GM23338 (cell line): ENCODE measurements around the gene RCE1. TPM values are rescaled to one million over a fixed set of nuclear protein-coding genes. Genes with fewer than 3 reads are reported as not detected.

Experiments
- ATAC-seq: fragments of 200-7000 bp; cut with Tn5 transposase; 3 replicates; pipeline ENCODE4 v1.9.1; 2020
- DNase-seq: peaks from one replicate; pipeline ENCODE4 v3.0.0-alpha.2; 2015; ENCODE audit warnings: low spot score
- H2AFZ ChIP-seq: fragments of 200-600 bp; sonication (generic); 2 replicates; pipeline ENCODE4 v1.8.0; 2016; ENCODE audit warnings: antibody characterized with exemption, mild to moderate bottlenecking, moderate library complexity
- H3F3A ChIP-seq: fragments of 200-600 bp; sonication (generic); replicated peaks from 2 replicates; pipeline ENCODE4 v1.8.0; 2017; ENCODE audit warnings: antibody characterized with exemption, mixed run types, low read depth
- H3K27ac ChIP-seq: fragments of 200-600 bp; sonication (generic); 2 replicates; pipeline ENCODE4 v1.6.1; 2016; ENCODE audit warnings: low read depth
- H3K27me3 ChIP-seq: fragments of 200-600 bp; sonication (generic); 2 replicates; pipeline ENCODE4 v1.8.0; 2016; ENCODE audit warnings: mild to moderate bottlenecking, mixed run types, moderate library complexity; ENCODE audit not compliant: insufficient read depth
- H3K36me3 ChIP-seq: fragments of 200-600 bp; sonication (generic); 2 replicates; pipeline ENCODE4 v1.8.0; 2016; ENCODE audit warnings: mild to moderate bottlenecking; ENCODE audit not compliant: insufficient read depth
- H3K4me1 ChIP-seq: fragments of 200-600 bp; sonication (generic); 2 replicates; pipeline ENCODE4 v1.8.0; 2016; ENCODE audit warnings: mild to moderate bottlenecking, moderate library complexity; ENCODE audit not compliant: insufficient read depth
- H3K4me2 ChIP-seq: fragments of 200-600 bp; sonication (generic); 2 replicates; pipeline ENCODE4 v1.7.1; 2017; ENCODE audit warnings: mixed run types
- H3K4me3 ChIP-seq: fragments of 200-600 bp; sonication (generic); 2 replicates; pipeline ENCODE4 v1.6.1; 2016; ENCODE audit warnings: mixed run types
- H3K79me2 ChIP-seq: fragments of 200-600 bp; sonication (generic); replicated peaks from 2 replicates; pipeline ENCODE4 v1.8.0; 2017; ENCODE audit warnings: mild to moderate bottlenecking; ENCODE audit not compliant: insufficient read depth
- H3K9me2 ChIP-seq: fragments of 200-600 bp; sonication (generic); 2 replicates; pipeline ENCODE4 v1.8.0; 2017; ENCODE audit not compliant: insufficient read depth
- H4K20me1 ChIP-seq: fragments of 200-600 bp; sonication (generic); replicated peaks from 2 replicates; pipeline ENCODE4 v1.8.0; 2017; ENCODE audit warnings: mild to moderate bottlenecking; ENCODE audit not compliant: insufficient read depth
- H3K27ac Mint-ChIP-seq: 2 replicates; pipeline ENCODE4 v1.8.0; 2020; ENCODE audit warnings: inconsistent platforms, mild to moderate bottlenecking, moderate library complexity, mixed read lengths
- H3K27me3 Mint-ChIP-seq: 3 replicates; pipeline ENCODE4 v1.8.0; 2022; ENCODE audit warnings: low read depth, mild to moderate bottlenecking, moderate library complexity, mixed read lengths, inconsistent platforms; ENCODE audit not compliant: insufficient read depth, poor library complexity
- H3K36me3 Mint-ChIP-seq: 3 replicates; pipeline ENCODE4 v1.8.0; 2021; ENCODE audit warnings: low read depth, mild to moderate bottlenecking, inconsistent platforms, moderate library complexity, mixed read lengths
- H3K4me1 Mint-ChIP-seq: 3 replicates; pipeline ENCODE4 v1.8.0; 2020; ENCODE audit warnings: mild to moderate bottlenecking, inconsistent platforms, mixed read lengths
- H3K4me3 Mint-ChIP-seq: 3 replicates; pipeline ENCODE4 v1.8.0; 2021; ENCODE audit warnings: moderate library complexity, mild to moderate bottlenecking, inconsistent platforms, mixed read lengths
- H3K9me3 Mint-ChIP-seq: 3 replicates; pipeline ENCODE4 v1.8.0; 2020; ENCODE audit warnings: moderate library complexity, mild to moderate bottlenecking, inconsistent platforms, mixed read lengths
- CREB1 ChIP-seq: fragments of 250-450 bp; sonication (Bioruptor Pico); IDR thresholded peaks from 2 replicates; pipeline ENCODE4 v1.5.0; 2020; ENCODE audit warnings: low read depth, mild to moderate bottlenecking, moderate library complexity
- CTCF ChIP-seq, 2 experiments: fragments of 200-600 bp in 1 of 2; sonication (generic) in 1 of 2; conservative IDR thresholded peaks; 2 replicates each; pipeline versions ENCODE4 v1.5.1 to v1.6.1; 2016 to 2017; ENCODE audit warnings: antibody characterized with exemption in 2 of 2, low read depth in 2 of 2, mild to moderate bottlenecking in 2 of 2, moderate library complexity in 1 of 2
- ETS1 ChIP-seq: IDR thresholded peaks from 2 replicates; pipeline ENCODE4 v1.6.1; 2016; ENCODE audit warnings: antibody characterized with exemption
- EZH2 ChIP-seq: fragments of 200-600 bp; sonication (generic); IDR thresholded peaks from one replicate; pipeline ENCODE4 v1.8.0; 2017; ENCODE audit warnings: antibody characterized with exemption, mild to moderate bottlenecking, low read depth; ENCODE audit not compliant: unreplicated experiment
- EZH2phosphoT487 ChIP-seq: fragments of 200-600 bp; sonication (generic); IDR thresholded peaks from one replicate; pipeline ENCODE4 v1.8.1; 2018; ENCODE audit warnings: antibody characterized with exemption; ENCODE audit not compliant: unreplicated experiment
- JUNB ChIP-seq: IDR thresholded peaks from one replicate; pipeline ENCODE4 v1.6.1; 2016; ENCODE audit warnings: antibody characterized with exemption; ENCODE audit not compliant: unreplicated experiment
- NANOG ChIP-seq: IDR thresholded peaks from 2 replicates; pipeline ENCODE4 v1.6.1; 2016; ENCODE audit warnings: antibody characterized with exemption, borderline replicate concordance
- POLR2AphosphoS5 ChIP-seq: IDR thresholded peaks from 2 replicates; pipeline ENCODE4 v1.6.1; 2016; ENCODE audit warnings: antibody characterized with exemption, low read depth
- REST ChIP-seq: IDR thresholded peaks from one replicate; pipeline ENCODE4 v1.6.1; 2018; ENCODE audit warnings: antibody characterized with exemption; ENCODE audit not compliant: unreplicated experiment
- STAT1 ChIP-seq: IDR thresholded peaks from one replicate; pipeline ENCODE4 v1.6.1; 2016; ENCODE audit warnings: antibody characterized with exemption; ENCODE audit not compliant: unreplicated experiment
- ZNF114 ChIP-seq: fragments of 250-450 bp; sonication (Bioruptor Pico); IDR thresholded peaks from 2 replicates; pipeline ENCODE4 v1.5.0; 2020; ENCODE audit warnings: mild to moderate bottlenecking, moderate library complexity
- ZNF331 ChIP-seq: fragments of 250-450 bp; sonication (Bioruptor Pico); IDR thresholded peaks from 2 replicates; pipeline ENCODE4 v1.5.0; 2020; ENCODE audit warnings: low read depth, mild to moderate bottlenecking, moderate library complexity
- ZNF462 ChIP-seq: fragments of 250-450 bp; sonication (Bioruptor Pico); IDR thresholded peaks from 2 replicates; pipeline ENCODE4 v1.5.0; 2020; ENCODE audit warnings: mild to moderate bottlenecking, moderate library complexity
- polyA plus RNA-seq: library from polyadenylated mRNA; unstranded; fragments of >200 nt; fragmentation: Nextera tagmentation; extraction: Ambion mirVana; gene quantifications from 2 replicates; pipeline ENCODE4 v1.2.1, GENCODE V29; 2016
- total RNA-seq: library from RNA; depleted of rRNA; stranded (reverse); fragments of >200 nt; shearing (Covaris generic); gene quantifications from 2 replicates; pipeline ENCODE4 v1.2.3, GENCODE V29; 2014

Gene RCE1
- total and polyA plus RNA-seq, 2 experiments from 2014 or later, result 27.8 to 55.1 TPM

- H3K27me3 ChIP-seq, result no peaks in the 10 kb centered on the region
- no peak overlapping the region for H3K4me2 ChIP-seq
- no peak overlapping the region for H3K27ac Mint-ChIP-seq
- H3F3A ChIP-seq, result peaks cover 10% of the 10 kb centered on the region; the same call in 1 of the 2 replicates
- no peaks in the 10 kb centered on the region for H3K79me2 ChIP-seq
- no peaks in the 10 kb centered on the region for H4K20me1 ChIP-seq
- no peak for ATAC-seq
- TF ChIP-seq ZNF462 (CRISPR knock-in tag), result no peak
- TF ChIP-seq JUNB, result no peak
- TF ChIP-seq STAT1, result no peak
- no peak for TF ChIP-seq EZH2phosphoT487
- TF ChIP-seq EZH2, result no peak
- no peak for TF ChIP-seq CREB1
- TF ChIP-seq ZNF331 (CRISPR knock-in tag), result no peak
- TF ChIP-seq REST, result no peak
- no peak for TF ChIP-seq ZNF114 (CRISPR knock-in tag)
- no peak for TF ChIP-seq POLR2AphosphoS5
- no peak for TF ChIP-seq CTCF (conservative IDR thresholded peaks at IDR 0.05; ENCODE audit: low read depth in 2 of 2)
- TF ChIP-seq NANOG, result no peak
- TF ChIP-seq ETS1, result no peak
- no peak overlapping the region for H3K4me3 Mint-ChIP-seq
- H3K27ac ChIP-seq, result no peak overlapping the region
- H2AFZ ChIP-seq, result no peak overlapping the region
- H3K27me3 Mint-ChIP-seq, result peaks cover 33% of the 10 kb centered on the region
- H3K9me3 Mint-ChIP-seq, result no peaks in the 10 kb centered on the region
- no peaks in the 10 kb centered on the region for H3K9me2 ChIP-seq
- no peak overlapping the region for H3K4me3 ChIP-seq
- H3K36me3 ChIP-seq, result no peaks in the 10 kb centered on the region
- peaks cover 9% of the 10 kb centered on the region for H3K4me1 ChIP-seq
- H3K36me3 Mint-ChIP-seq, result peaks cover 2% of the 10 kb centered on the region; the same call in 2 of the 3 replicates
- no peak for DNase-seq
- H3K4me1 Mint-ChIP-seq, result peaks cover 11% of the 10 kb centered on the region
These were observed 16.6 kb downstream of the RCE1 start for GRCh38 chr11:66859686-66860448.
